A673 (cell line): ENCODE results near the gene NTRK1. TPM values are rescaled to one million over a fixed set of nuclear protein-coding genes. Genes with fewer than 3 reads are reported as not detected.

Source experiments
- BruUV-seq: library from RNA; stranded (reverse); fragments of 400-500 nt; replicated peaks from 2 replicates; lab custom pipeline; 2021; lab: Mats Ljungman, UMichigan
- CTCF ChIA-PET: fragments of 300-600 bp; sonication (Branson Sonifier 250); formaldehyde crosslinking; loops from one replicate; lab custom pipeline; 2022; ENCODE audit warnings: antibody characterized with exemption; lab: Charles Lee
- POLR2A ChIA-PET: fragments of 300-600 bp; sonication (Branson Sonifier 250); formaldehyde crosslinking; loops from one replicate; lab custom pipeline; 2022; ENCODE audit warnings: antibody characterized with exemption; ENCODE audit not compliant: low non-redundant PET; lab: Charles Lee
- DNase-seq: peaks from one replicate; pipeline ENCODE4 v3.0.0-alpha.2; 2015; ENCODE audit warnings: low spot score
- H3K27ac ChIP-seq: fragments of 200-600 bp; sonication (generic); 2 replicates; pipeline ENCODE4 v1.5.1; 2016; ENCODE audit warnings: mixed run types, low read depth, mild to moderate bottlenecking, mixed read lengths, antibody characterized with exemption, low read length; ENCODE audit not compliant: poor library complexity, severe bottlenecking
- H3K27me3 ChIP-seq: fragments of 200-600 bp; sonication (generic); replicated peaks from 2 replicates; pipeline ENCODE4 v1.6.1; 2017; ENCODE audit warnings: mixed run types, low read depth, mild to moderate bottlenecking, mixed read lengths, antibody characterized with exemption, low read length; ENCODE audit not compliant: insufficient read depth, poor library complexity
- H3K36me3 ChIP-seq: fragments of 200-600 bp; sonication (generic); 2 replicates; pipeline ENCODE4 v1.6.1; 2016; ENCODE audit warnings: mixed run types, mild to moderate bottlenecking, mixed read lengths, antibody characterized with exemption, low read length; ENCODE audit not compliant: insufficient read depth, poor library complexity, severe bottlenecking
- H3K4me1 ChIP-seq: fragments of 200-600 bp; sonication (generic); 2 replicates; pipeline ENCODE4 v1.6.1; 2017; ENCODE audit warnings: mixed run types, mild to moderate bottlenecking, mixed read lengths, antibody characterized with exemption, low read length; ENCODE audit not compliant: insufficient read depth, poor library complexity, severe bottlenecking
- H3K4me3 ChIP-seq: fragments of 200-600 bp; sonication (generic); 2 replicates; pipeline ENCODE4 v1.5.1; 2016; ENCODE audit warnings: low read depth, mixed run types, mild to moderate bottlenecking, mixed read lengths, low read length; ENCODE audit not compliant: poor library complexity, severe bottlenecking
- H3K9me3 ChIP-seq: fragments of 200-600 bp; sonication (generic); 2 replicates; pipeline ENCODE4 v1.6.1; 2016; ENCODE audit warnings: mixed run types, low read depth, mild to moderate bottlenecking, mixed read lengths, antibody characterized with exemption, low read length; ENCODE audit not compliant: poor library complexity, severe bottlenecking
- EZH2 ChIP-seq: fragments of 200-600 bp; sonication (generic); IDR thresholded peaks from 2 replicates; pipeline ENCODE4 v1.6.1; 2017; ENCODE audit warnings: borderline replicate concordance, low read depth, mild to moderate bottlenecking, mixed read lengths, antibody characterized with exemption, low read length; ENCODE audit not compliant: poor library complexity, severe bottlenecking
- intact Hi-C: fragments of 100-400 bp; cut with micrococcal nuclease; formaldehyde crosslinking; loops from one replicate; pipeline ENCODE4 v1.10.0; 2022; ENCODE audit not compliant: unreplicated experiment
- total RNA-seq: library from RNA; stranded (reverse); gene quantifications from 2 replicates; pipeline ENCODE4 v1.2.3, GENCODE V29; 2021
- TF ChIP-seq, protein P1 (sequence below): fragments of 300-800, 200-600 bp; sonication (generic); conservative IDR thresholded peaks from 2 replicates; pipeline ENCODE4 v1.5.1; 2017; ENCODE audit warnings: low read depth, mild to moderate bottlenecking, antibody characterized with exemption, low read length, moderate library complexity, mixed read lengths

The NTRK1 gene
- total RNA-seq, 1 experiment from 2014 or later: 5.1 TPM

- no peaks in the 10 kb centered on the region for H3K27me3 ChIP-seq
- POLR2A ChIA-PET: no interaction called here
- no TSS peak for BruUV-seq
- no peak for DNase-seq
- no peak overlapping the region for H3K27ac ChIP-seq
- CTCF ChIA-PET: no interaction called here
- H3K4me1 ChIP-seq: no peaks in the 10 kb centered on the region
- intact Hi-C loops: no loop called here
- H3K4me3 ChIP-seq: no peak overlapping the region
- H3K9me3 ChIP-seq: no peaks in the 10 kb centered on the region
- TF ChIP-seq, protein P1, sequence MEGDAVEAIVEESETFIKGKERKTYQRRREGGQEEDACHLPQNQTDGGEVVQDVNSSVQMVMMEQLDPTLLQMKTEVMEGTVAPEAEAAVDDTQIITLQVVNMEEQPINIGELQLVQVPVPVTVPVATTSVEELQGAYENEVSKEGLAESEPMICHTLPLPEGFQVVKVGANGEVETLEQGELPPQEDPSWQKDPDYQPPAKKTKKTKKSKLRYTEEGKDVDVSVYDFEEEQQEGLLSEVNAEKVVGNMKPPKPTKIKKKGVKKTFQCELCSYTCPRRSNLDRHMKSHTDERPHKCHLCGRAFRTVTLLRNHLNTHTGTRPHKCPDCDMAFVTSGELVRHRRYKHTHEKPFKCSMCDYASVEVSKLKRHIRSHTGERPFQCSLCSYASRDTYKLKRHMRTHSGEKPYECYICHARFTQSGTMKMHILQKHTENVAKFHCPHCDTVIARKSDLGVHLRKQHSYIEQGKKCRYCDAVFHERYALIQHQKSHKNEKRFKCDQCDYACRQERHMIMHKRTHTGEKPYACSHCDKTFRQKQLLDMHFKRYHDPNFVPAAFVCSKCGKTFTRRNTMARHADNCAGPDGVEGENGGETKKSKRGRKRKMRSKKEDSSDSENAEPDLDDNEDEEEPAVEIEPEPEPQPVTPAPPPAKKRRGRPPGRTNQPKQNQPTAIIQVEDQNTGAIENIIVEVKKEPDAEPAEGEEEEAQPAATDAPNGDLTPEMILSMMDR: no peak
- TF ChIP-seq EZH2: no peak
- H3K36me3 ChIP-seq: no peaks in the 10 kb centered on the region
Observed at GRCh38 chr1:156851779-156852417, 8.8 kb upstream of the NTRK1 start.

GRCh38 chr1:156852418-156852874 is 8.2 kb upstream of the NTRK1 start:
- Histone ChIP-seq H3K4me1 (no peaks in the 10 kb centered on the region), H3K9me3 (no peaks in the 10 kb centered on the region), H3K27me3 (no peaks in the 10 kb centered on the region), H3K36me3 (no peaks in the 10 kb centered on the region), H3K4me3 (no peak overlapping the region), H3K27ac (no peak overlapping the region)
- POLR2A ChIA-PET: no interaction called here
- no TSS peak for BruUV-seq
- DNase-seq: no peak
- no peak for TF ChIP-seq EZH2
- TF ChIP-seq, protein P1: no peak
- CTCF ChIA-PET: no interaction called here
- intact Hi-C loops: no loop called here

GRCh38 chr1:156853761-156854160 is 6.9 kb upstream of the NTRK1 start:
- POLR2A ChIA-PET: no interaction called here
- intact Hi-C loops: no loop called here
- no peaks in the 10 kb centered on the region for H3K4me1 ChIP-seq
- no TSS peak for BruUV-seq
- no peaks in the 10 kb centered on the region for H3K36me3 ChIP-seq
- no peak for TF ChIP-seq EZH2
- TF ChIP-seq, protein P1: no peak
- peaks cover 10% of the 10 kb centered on the region for H3K27me3 ChIP-seq
- CTCF ChIA-PET: interaction anchor here (1.2 kb wide), 1 partner anchor 15 kb away, joined by 3 read pairs; no protein-coding TSS in a partner anchor
- H3K9me3 ChIP-seq: no peaks in the 10 kb centered on the region
- no peak overlapping the region for H3K4me3 ChIP-seq
- no peak for DNase-seq
- no peak overlapping the region for H3K27ac ChIP-seq
